Astrocyte (in vitro differentiated cells and primary cell): ENCODE data around the gene UBE2L3. TPM values are rescaled to one million over a fixed set of nuclear protein-coding genes. Genes with fewer than 3 reads are reported as not detected.

Source experiments
- DNase-seq: peaks from one replicate; pipeline ENCODE4 v3.0.0-alpha.2; 2010; ENCODE audit warnings: low read depth
- FAIRE-seq: peaks from 2 replicates; lab custom pipeline; 2011; peaks lifted over from hg19 to GRCh38; lab: Jason Lieb, UNC
- H2AFZ ChIP-seq: 2 replicates; pipeline ENCODE4 v1.6.0; 2012; ENCODE audit warnings: low read depth, low read length, inconsistent platforms
- H3K27ac ChIP-seq: 2 replicates; pipeline ENCODE4 v1.5.1; 2011; ENCODE audit warnings: low read depth, low read length, inconsistent platforms
- H3K27me3 ChIP-seq: 2 replicates; pipeline ENCODE4 v1.6.0; 2011; ENCODE audit warnings: low read length, inconsistent platforms; ENCODE audit not compliant: insufficient read depth
- H3K36me3 ChIP-seq: 2 replicates; pipeline ENCODE4 v1.5.1; 2011; ENCODE audit warnings: low read length, inconsistent platforms; ENCODE audit not compliant: insufficient read depth
- H3K4me1 ChIP-seq: 2 replicates; pipeline ENCODE4 v1.5.1; 2011; ENCODE audit warnings: low read length, inconsistent platforms; ENCODE audit not compliant: insufficient read depth
- H3K4me2 ChIP-seq: 2 replicates; pipeline ENCODE4 v1.6.0; 2012; ENCODE audit warnings: low read length, inconsistent platforms
- H3K4me3 ChIP-seq: 2 replicates; pipeline ENCODE4 v1.5.1; 2011; ENCODE audit warnings: low read depth, mild to moderate bottlenecking, low read length, inconsistent platforms; ENCODE audit not compliant: insufficient read depth
- H3K79me2 ChIP-seq: 2 replicates; pipeline ENCODE4 v1.6.0; 2012; ENCODE audit warnings: mild to moderate bottlenecking, low read length, inconsistent platforms; ENCODE audit not compliant: insufficient read depth
- H3K9ac ChIP-seq: 2 replicates; pipeline ENCODE4 v1.6.0; 2012; ENCODE audit warnings: mild to moderate bottlenecking, low read length, inconsistent platforms
- H3K9me3 ChIP-seq: 2 replicates; pipeline ENCODE4 v1.5.1; 2012; ENCODE audit warnings: low read depth, mild to moderate bottlenecking, low read length, inconsistent platforms; ENCODE audit not compliant: insufficient read depth
- H4K20me1 ChIP-seq: 2 replicates; pipeline ENCODE4 v1.6.0; 2012; ENCODE audit warnings: low read length, inconsistent platforms; ENCODE audit not compliant: insufficient read depth
- H3K27ac Mint-ChIP-seq: one replicate; pipeline ENCODE4 v1.8.0; 2021; ENCODE audit warnings: mild to moderate bottlenecking, mixed read lengths; ENCODE audit not compliant: unreplicated experiment
- H3K27me3 Mint-ChIP-seq: one replicate; pipeline ENCODE4 v1.8.0; 2021; ENCODE audit warnings: low read depth, mixed read lengths; ENCODE audit not compliant: unreplicated experiment
- H3K36me3 Mint-ChIP-seq: one replicate; pipeline ENCODE4 v1.8.0; 2021; ENCODE audit warnings: low read depth, mixed read lengths; ENCODE audit not compliant: unreplicated experiment
- H3K4me1 Mint-ChIP-seq: one replicate; pipeline ENCODE4 v1.8.0; 2021; ENCODE audit warnings: low read depth, mixed read lengths; ENCODE audit not compliant: unreplicated experiment
- H3K4me3 Mint-ChIP-seq: one replicate; pipeline ENCODE4 v1.8.0; 2021; ENCODE audit warnings: mild to moderate bottlenecking, moderate library complexity, mixed read lengths; ENCODE audit not compliant: unreplicated experiment
- H3K9me3 Mint-ChIP-seq: one replicate; pipeline ENCODE4 v1.8.0; 2021; ENCODE audit warnings: mild to moderate bottlenecking, mixed read lengths; ENCODE audit not compliant: unreplicated experiment
- CTCF ChIP-seq: IDR thresholded peaks from 2 replicates; pipeline ENCODE4 v1.5.1; 2011; ENCODE audit warnings: low read depth, mild to moderate bottlenecking, inconsistent platforms, low read length, moderate library complexity; ENCODE audit not compliant: insufficient read depth
- EZH2 ChIP-seq: IDR thresholded peaks from 2 replicates; pipeline ENCODE4 v1.6.1; 2012; ENCODE audit warnings: mild to moderate bottlenecking, low read length, inconsistent platforms; ENCODE audit not compliant: insufficient read depth
- total RNA-seq: library from RNA; stranded (reverse); gene quantifications from 2 replicates; pipeline ENCODE4 v1.2.1, GENCODE V29; 2021

UBE2L3 gene
- total RNA-seq, 1 donor from 2014 or later = 62.8 TPM

- Histone ChIP-seq H3K27ac (peak within 1 kb of the TSS; percentile 72), H3K4me3 (peak within 1 kb of the TSS; percentile 76), H3K4me1 (peaks cover 13% of the 10 kb centered on the region), H3K9ac (peak within 1 kb of the TSS; percentile 87), H3K4me2 (peak within 1 kb of the TSS; percentile 88), H3K79me2 (peaks cover 46% of the 10 kb centered on the region), H3K27me3 (no peaks in the 10 kb centered on the region), H2AFZ (peak within 1 kb of the TSS; percentile 93), H3K9me3 (no peaks in the 10 kb centered on the region), H3K36me3 (no peaks in the 10 kb centered on the region), H4K20me1 (peaks cover 38% of the 10 kb centered on the region)
- no peaks in the 10 kb centered on the region for H3K27me3 Mint-ChIP-seq
- peak within 1 kb of the TSS; percentile 62 for H3K27ac Mint-ChIP-seq
- DNase-seq (peak; percentile 73), FAIRE-seq (no peak)
- peak within 1 kb of the TSS; percentile 87 for H3K4me3 Mint-ChIP-seq
- H3K9me3 Mint-ChIP-seq = no peaks in the 10 kb centered on the region
- TF ChIP-seq EZH2 (no peak), CTCF (peak; percentile 26)
- H3K36me3 Mint-ChIP-seq = peaks cover 10% of the 10 kb centered on the region
- peaks cover 13% of the 10 kb centered on the region for H3K4me1 Mint-ChIP-seq
Measured at GRCh38 chr22:21629255-21630149, 62.0 kb downstream of the UBE2L3 start, which contains the start of gene YDJC. TSS of gene YDJC (minus strand) at chr22:21630022. CDS start at chr22:21630014, 8 bp downstream.

GRCh38 chr22:21631025-21631424 is 63.5 kb downstream of the UBE2L3 start:
- H3K4me2 ChIP-seq = no peak overlapping the region
- no peak overlapping the region for H3K9ac ChIP-seq
- H3K27me3 ChIP-seq = no peaks in the 10 kb centered on the region
- Mint-ChIP-seq H3K27ac (no peak overlapping the region), H3K4me3 (peak overlapping the region; percentile 80), H3K27me3 (peaks cover 13% of the 10 kb centered on the region), H3K4me1 (peaks cover 13% of the 10 kb centered on the region), H3K9me3 (no peaks in the 10 kb centered on the region), H3K36me3 (peaks cover 10% of the 10 kb centered on the region)
- H2AFZ ChIP-seq = no peak overlapping the region
- FAIRE-seq = no peak
- peaks cover 9% of the 10 kb centered on the region for H3K4me1 ChIP-seq
- H3K27ac ChIP-seq = no peak overlapping the region
- DNase-seq = no peak
- peaks cover 24% of the 10 kb centered on the region for H4K20me1 ChIP-seq
- H3K36me3 ChIP-seq = no peaks in the 10 kb centered on the region
- no peak overlapping the region for H3K4me3 ChIP-seq
- peaks cover 35% of the 10 kb centered on the region for H3K79me2 ChIP-seq
- no peaks in the 10 kb centered on the region for H3K9me3 ChIP-seq
- no peak for TF ChIP-seq CTCF
- TF ChIP-seq EZH2 = no peak
